Ammon's horn (tissue), 1 donor: ENCODE measurements around the gene RFX2.
A peak's percentile ranks its signal among the peaks of the same experiment; 100 is the strongest.

ENCODE experiments used
- DNase-seq: peaks from one replicate; pipeline ENCODE4 v3.0.0-alpha.2; 2016; ENCODE audit warnings: low spot score

Gene RFX2

GRCh38 chr19:6059988-6060599 lies 50.2 kb downstream of the RFX2 start:
- peak; percentile 45 for DNase-seq

- DNase-seq: no peak
These were observed 50.8 kb downstream of the RFX2 start for GRCh38 chr19:6059396-6059947.

- DNase-seq: no peak
These were observed 51.6 kb downstream of the RFX2 start for GRCh38 chr19:6058518-6059201.

- DNase-seq: no peak
These were observed 52.4 kb downstream of the RFX2 start for GRCh38 chr19:6057651-6058517.

GRCh38 chr19:6056801-6057650 lies 53.3 kb downstream of the RFX2 start:
- peak; percentile 82 for DNase-seq

- DNase-seq: no peak
These were observed 54.0 kb downstream of the RFX2 start for GRCh38 chr19:6056282-6056741.

- DNase-seq: no peak
These were observed 55.1 kb downstream of the RFX2 start for GRCh38 chr19:6055013-6055795.

GRCh38 chr19:6048793-6049405 lies 61.4 kb downstream of the RFX2 start:
- peak; percentile 87 for DNase-seq

- DNase-seq: no peak
These were observed 62.0 kb downstream of the RFX2 start for GRCh38 chr19:6048348-6048747.

GRCh38 chr19:6047741-6048251 lies 62.5 kb downstream of the RFX2 start:
- no peak for DNase-seq

- DNase-seq: no peak
These were observed 63.0 kb downstream of the RFX2 start for GRCh38 chr19:6047256-6047655.

- no peak for DNase-seq
These were observed 65.2 kb downstream of the RFX2 start for GRCh38 chr19:6045108-6045507.

- DNase-seq: no peak
These were observed 66.1 kb downstream of the RFX2 start for GRCh38 chr19:6044056-6044805.

- DNase-seq: no peak
These were observed 67.2 kb downstream of the RFX2 start for GRCh38 chr19:6042776-6043726.

- peak; percentile 43 for DNase-seq
These were observed 68.3 kb downstream of the RFX2 start for GRCh38 chr19:6041991-6042481.

- DNase-seq: no peak
These were observed 69.2 kb downstream of the RFX2 start for GRCh38 chr19:6041071-6041470.

- DNase-seq: no peak
These were observed 70.6 kb downstream of the RFX2 start for GRCh38 chr19:6039566-6040225.
